Measurements from ENCODE around the gene VCPKMT.

VCPKMT gene

GRCh38 chr14:50064993-50065392 lies 51.4 kb downstream of the VCPKMT start:
- peak; percentile 65 to 67 for DNase-seq

GRCh38 chr14:50063876-50064420 lies 52.4 kb downstream of the VCPKMT start:
- DNase-seq: no peak

GRCh38 chr14:50062438-50063085 lies 53.8 kb downstream of the VCPKMT start:
- DNase-seq: peak; percentile 85 to 89

GRCh38 chr14:50061664-50062437 lies 54.5 kb downstream of the VCPKMT start:
- DNase-seq: peak; percentile 49 to 59

GRCh38 chr14:50060871-50061663 lies 55.3 kb downstream of the VCPKMT start:
- DNase-seq: peak; percentile 61 to 62

GRCh38 chr14:50059763-50060616 lies 56.4 kb downstream of the VCPKMT start:
- no peak for DNase-seq
